HFFc6 (cell line): Measurements from ENCODE around the gene ZYG11A. TPM values are rescaled to one million over a fixed set of nuclear protein-coding genes. Genes with fewer than 3 reads are reported as not detected.
"Not testable (repeated sequence)": the region's sequence is repeated elsewhere in the genome, so short reads cannot be mapped to it uniquely, and the experiment has no call there.

Source experiments
- DNase-seq: peaks from one replicate; pipeline ENCODE4 v3.0.0-alpha.2; 2018
- H3K27ac Mint-ChIP-seq: 2 replicates; pipeline ENCODE4 v1.8.0; 2020; ENCODE audit warnings: mild to moderate bottlenecking, mixed read lengths
- H3K27me3 Mint-ChIP-seq: 2 replicates; pipeline ENCODE4 v1.8.0; 2021; ENCODE audit warnings: mild to moderate bottlenecking, moderate library complexity, mixed read lengths; ENCODE audit not compliant: insufficient read depth
- H3K36me3 Mint-ChIP-seq: 2 replicates; pipeline ENCODE4 v1.8.0; 2021; ENCODE audit warnings: low read depth, mixed read lengths
- H3K4me1 Mint-ChIP-seq: 2 replicates; pipeline ENCODE4 v1.8.0; 2020; ENCODE audit warnings: low read depth, mixed read lengths
- H3K4me3 Mint-ChIP-seq: 2 replicates; pipeline ENCODE4 v1.8.0; 2020; ENCODE audit warnings: mild to moderate bottlenecking, moderate library complexity, mixed read lengths
- H3K9me3 Mint-ChIP-seq: 2 replicates; pipeline ENCODE4 v1.8.0; 2020; ENCODE audit warnings: mild to moderate bottlenecking, mixed read lengths
- CTCF ChIP-seq: fragments of 200-600 bp; sonication (generic); IDR thresholded peaks from 2 replicates; pipeline ENCODE4 v1.5.0; 2021; ENCODE audit warnings: antibody characterized with exemption, mild to moderate bottlenecking
- total RNA-seq, 6 experiments: library from RNA; stranded (reverse); fragmentation: NEBNext Ultra II Directional; extraction: Animal tissue kit (Norgen Biotek cat#: 25700); gene quantifications; 2 replicates in 1 of 6; 3 replicates in 5 of 6; pipeline ENCODE4 v1.2.3, GENCODE V29; 2021

Gene ZYG11A
- total RNA-seq, 6 experiments from 2014 or later, result 0.26 to 1.0 (median 0.67) TPM

DNA sequence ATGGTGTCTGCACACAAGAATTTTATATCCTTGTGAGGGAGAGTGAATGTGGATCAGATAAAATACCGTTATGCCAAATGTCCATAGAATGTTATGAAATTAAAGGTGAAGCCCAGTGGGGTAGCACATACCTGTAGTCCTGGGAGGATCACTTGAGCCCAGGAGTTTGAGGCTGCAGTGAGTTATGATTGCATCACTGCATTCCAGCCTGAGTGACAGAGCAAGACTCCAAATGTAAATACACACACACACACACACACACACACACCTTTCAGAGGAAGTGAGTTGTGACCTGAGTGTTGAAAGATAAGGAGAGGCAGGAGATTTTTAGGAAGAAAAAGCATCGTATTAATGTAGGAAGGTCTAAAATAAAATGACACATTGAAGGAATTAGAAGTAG, 28.1 kb upstream of the ZYG11A start:
- H3K27me3 Mint-ChIP-seq, result no peaks in the 10 kb centered on the region; the same call in 1 of the 2 replicates
- H3K27ac Mint-ChIP-seq, result no peak overlapping the region
- no peak overlapping the region for H3K4me3 Mint-ChIP-seq
- H3K9me3 Mint-ChIP-seq, result no peaks in the 10 kb centered on the region
- H3K4me1 Mint-ChIP-seq, result peaks cover 19% of the 10 kb centered on the region
- peak; percentile 15 for DNase-seq
- peaks cover 20% of the 10 kb centered on the region for H3K36me3 Mint-ChIP-seq
- TF ChIP-seq CTCF, result no peak

DNA sequence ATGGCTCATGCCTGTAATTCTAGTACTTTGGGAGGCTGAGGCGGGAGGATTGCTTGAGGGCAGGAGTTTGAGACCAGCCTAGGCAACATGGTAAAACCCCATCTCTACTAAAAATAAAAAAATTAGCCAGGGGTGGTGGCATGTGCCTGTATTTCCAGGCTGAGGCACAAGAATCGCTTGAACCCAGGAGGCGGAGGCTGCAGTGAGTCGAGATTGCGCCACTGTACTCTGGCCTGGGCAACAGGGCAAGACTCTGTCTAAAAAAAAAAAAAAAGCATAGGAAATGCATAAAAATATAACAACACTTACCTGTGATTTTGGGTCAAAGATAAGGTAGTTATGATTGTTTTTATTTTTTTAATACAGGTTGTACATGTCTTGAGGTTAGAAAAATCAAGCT, 21.7 kb upstream of the ZYG11A start:
- H3K27ac Mint-ChIP-seq, H3K4me3 Mint-ChIP-seq, H3K4me1 Mint-ChIP-seq, H3K27me3 Mint-ChIP-seq, H3K9me3 Mint-ChIP-seq, DNase-seq: not testable (repeated sequence)
- H3K36me3 Mint-ChIP-seq, result peaks cover 13% of the 10 kb centered on the region; the same call in 1 of the 2 replicates

- H3K27me3 Mint-ChIP-seq, result no peaks in the 10 kb centered on the region; the same call in 1 of the 2 replicates
- peak; percentile 2 for DNase-seq
- peak; percentile 55 for TF ChIP-seq CTCF
- H3K9me3 Mint-ChIP-seq, result no peaks in the 10 kb centered on the region
- no peak overlapping the region for H3K4me3 Mint-ChIP-seq
- peaks cover 9% of the 10 kb centered on the region; the same call in 1 of the 2 replicates for H3K36me3 Mint-ChIP-seq
- H3K4me1 Mint-ChIP-seq, result peaks cover 5% of the 10 kb centered on the region; the same call in 1 of the 2 replicates
- no peak overlapping the region for H3K27ac Mint-ChIP-seq
These were observed 16.7 kb upstream of the ZYG11A start for GRCh38 chr1:52825868-52826267.

GRCh38 chr1:52834798-52835197, 7.8 kb upstream of the ZYG11A start:
- no peak for TF ChIP-seq CTCF
- Mint-ChIP-seq H3K27me3 (peaks cover 7% of the 10 kb centered on the region; the same call in 1 of the 2 replicates), H3K27ac (no peak overlapping the region), H3K9me3 (no peaks in the 10 kb centered on the region), H3K36me3 (no peaks in the 10 kb centered on the region), H3K4me3 (no peak overlapping the region), H3K4me1 (peaks cover 22% of the 10 kb centered on the region)
- no peak for DNase-seq

DNA sequence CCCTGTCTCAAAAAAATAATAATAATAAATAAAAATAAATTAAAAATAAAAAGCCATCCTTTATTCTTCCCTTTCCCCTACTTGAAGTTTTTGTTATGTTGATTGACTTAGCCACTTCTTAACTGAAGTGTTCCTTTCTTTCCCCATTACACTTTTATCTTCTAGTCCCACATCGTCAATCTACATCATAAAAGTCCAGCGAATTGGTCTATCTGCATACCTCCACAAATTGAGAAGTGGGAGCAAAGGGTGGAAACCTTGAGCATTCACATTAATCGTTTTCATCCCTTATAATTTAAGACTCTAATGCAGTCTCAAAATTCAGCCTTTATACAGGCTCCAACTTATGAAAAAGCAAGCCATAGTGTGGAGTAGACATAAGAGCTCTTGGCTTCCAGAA, 6.5 kb upstream of the ZYG11A start:
- Mint-ChIP-seq H3K4me1 (peaks cover 22% of the 10 kb centered on the region), H3K9me3 (no peaks in the 10 kb centered on the region), H3K36me3 (no peaks in the 10 kb centered on the region), H3K27me3 (peaks cover 7% of the 10 kb centered on the region; the same call in 1 of the 2 replicates), H3K4me3 (no peak overlapping the region), H3K27ac (no peak overlapping the region)
- no peak for DNase-seq
- TF ChIP-seq CTCF, result no peak

GRCh38 chr1:52839175-52839574, 3.4 kb upstream of the ZYG11A start:
- H3K27me3 Mint-ChIP-seq, H3K4me3 Mint-ChIP-seq, DNase-seq, H3K36me3 Mint-ChIP-seq, H3K27ac Mint-ChIP-seq, H3K9me3 Mint-ChIP-seq: not testable (repeated sequence)
- H3K4me1 Mint-ChIP-seq, result peaks cover 13% of the 10 kb centered on the region

DNA sequence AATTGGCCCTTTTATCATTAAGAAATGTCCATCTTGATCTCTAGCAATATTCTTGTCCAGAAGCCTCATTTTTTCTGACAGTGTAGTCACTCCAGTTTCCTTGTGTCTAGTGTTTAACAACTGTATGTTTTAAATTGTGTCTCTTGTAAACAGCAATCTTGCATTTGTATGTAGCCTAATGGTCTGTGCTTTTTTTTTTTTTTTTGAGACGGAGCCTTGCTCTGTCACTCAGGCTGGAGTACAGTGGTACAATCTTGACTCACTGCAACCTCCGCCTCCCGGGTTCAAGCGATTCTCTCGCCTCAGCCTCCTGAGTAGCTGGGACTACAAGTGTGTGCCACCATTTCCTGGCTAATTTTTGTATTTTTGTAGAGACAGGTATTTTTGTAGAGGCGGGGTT, 2.6 kb downstream of the ZYG11A start:
- DNase-seq, H3K27ac Mint-ChIP-seq, H3K4me1 Mint-ChIP-seq, H3K4me3 Mint-ChIP-seq, H3K27me3 Mint-ChIP-seq, H3K36me3 Mint-ChIP-seq, H3K9me3 Mint-ChIP-seq: not testable (repeated sequence)
